IMR-90 (cell line): ENCODE measurements around the gene SLCO1B1. TPM values are rescaled to one million over a fixed set of nuclear protein-coding genes. Genes with fewer than 3 reads are reported as not detected.

Experiments used
- polyA plus RNA-seq, 3 experiments: library from polyadenylated mRNA; depleted of rRNA; stranded (reverse); fragments of >200 nt; gene quantifications; 2 replicates each; pipeline ENCODE4 v1.2.3, GENCODE V29; 2012; ENCODE audit warnings: low replicate concordance in 1 of 3
- total RNA-seq: library from RNA; depleted of rRNA; stranded (reverse); fragments of >200 nt; gene quantifications from 2 replicates; pipeline ENCODE4 v1.2.3, GENCODE V29; 2012; rRNA removed

Gene SLCO1B1
- total and polyA plus RNA-seq, 2 of the 4 experiments (the other 2 are of a cell fraction) = not detected

Other genes starting within 250 kb of the SLCO1B1 start
- gene SLCO1A2, start 203.7 kb downstream of the SLCO1B1 start, total RNA-seq = not detected in 2 replicates
- gene SLCO1A2, start 203.7 kb downstream of the SLCO1B1 start, polyA plus RNA-seq (2012; rRNA removed) = not detected in 2 replicates
- gene IAPP, start 241.7 kb downstream of the SLCO1B1 start, total RNA-seq = not detected in 2 replicates
- gene IAPP, start 241.7 kb downstream of the SLCO1B1 start, polyA plus RNA-seq (2012; rRNA removed) = not detected in 2 replicates